ENCODE results near the gene MAPKAP1.

MAPKAP1 gene

GRCh38 chr9:125466411-125466810 is 240.6 kb downstream of the MAPKAP1 start:
- Mint-ChIP-seq H3K4me1 (no peaks in the 10 kb centered on the region), H3K27me3 (no peaks in the 10 kb centered on the region), H3K9me3 (no peaks in the 10 kb centered on the region), H3K27ac (no peak overlapping the region), H3K36me3 (peaks cover 4% of the 10 kb centered on the region), H3K4me3 (no peak overlapping the region)
- CTCF ChIA-PET = no interaction called here
- no peak for DNase-seq

DNA sequence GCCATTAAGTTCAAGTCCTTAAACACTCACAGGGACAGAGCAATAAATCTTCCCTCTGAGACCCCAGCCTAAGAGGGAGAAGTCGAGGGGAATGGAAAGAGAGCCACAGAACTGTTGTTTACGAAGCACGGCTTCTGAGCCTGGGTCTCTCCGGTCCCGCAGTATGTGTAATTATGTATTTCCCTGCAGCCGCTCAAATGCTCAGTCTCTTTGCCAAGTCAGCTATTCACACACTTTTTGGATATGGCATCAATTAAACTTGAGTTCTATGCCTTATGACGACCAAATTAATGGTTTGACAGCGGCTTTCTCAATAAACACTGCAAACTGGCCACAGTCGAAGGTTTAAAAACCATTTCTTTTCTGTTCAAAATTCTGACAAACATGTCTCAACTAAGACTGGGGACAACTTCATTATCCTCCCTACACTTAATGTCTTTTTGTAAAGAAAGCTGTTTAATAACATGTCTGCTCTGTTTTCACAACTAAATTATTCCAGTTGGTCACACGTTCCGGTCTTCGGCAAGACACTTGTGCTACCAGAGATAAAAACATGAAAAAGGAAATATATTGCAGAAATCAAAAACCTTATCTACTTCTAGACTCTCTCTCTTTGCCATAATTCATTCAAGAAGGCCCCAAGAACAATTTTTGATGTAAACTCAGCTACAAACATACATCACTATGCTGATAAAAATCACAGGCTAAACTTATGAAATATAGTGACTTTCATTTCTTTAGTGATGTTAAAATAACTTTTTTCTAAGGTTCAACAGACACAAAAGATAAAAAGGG is 242.2 kb downstream of the MAPKAP1 start:
- no peaks in the 10 kb centered on the region for H3K9me3 Mint-ChIP-seq
- no peaks in the 10 kb centered on the region for H3K27me3 Mint-ChIP-seq
- H3K4me3 Mint-ChIP-seq = no peak overlapping the region
- no peak overlapping the region for H3K27ac Mint-ChIP-seq
- peaks cover 13% of the 10 kb centered on the region for H3K36me3 Mint-ChIP-seq
- H3K4me1 Mint-ChIP-seq = no peaks in the 10 kb centered on the region
- no peak for DNase-seq
- CTCF ChIA-PET = no interaction called here

GRCh38 chr9:125463926-125464325 is 243.1 kb downstream of the MAPKAP1 start:
- CTCF ChIA-PET = no interaction called here
- H3K27me3 Mint-ChIP-seq = no peaks in the 10 kb centered on the region
- DNase-seq = no peak
- H3K36me3 Mint-ChIP-seq = peaks cover 18% of the 10 kb centered on the region
- H3K4me1 Mint-ChIP-seq = no peaks in the 10 kb centered on the region
- no peaks in the 10 kb centered on the region for H3K9me3 Mint-ChIP-seq
- no peak overlapping the region for H3K4me3 Mint-ChIP-seq
- H3K27ac Mint-ChIP-seq = no peak overlapping the region

- H3K36me3 Mint-ChIP-seq = peaks cover 25% of the 10 kb centered on the region
- no peak overlapping the region for H3K27ac Mint-ChIP-seq
- CTCF ChIA-PET = no interaction called here
- DNase-seq = no peak
- peaks cover 3% of the 10 kb centered on the region for H3K9me3 Mint-ChIP-seq
- no peak overlapping the region for H3K4me3 Mint-ChIP-seq
- no peaks in the 10 kb centered on the region for H3K4me1 Mint-ChIP-seq
- no peaks in the 10 kb centered on the region for H3K27me3 Mint-ChIP-seq
Observed at GRCh38 chr9:125462861-125463291, 244.1 kb downstream of the MAPKAP1 start.

- Mint-ChIP-seq H3K36me3 (peaks cover 36% of the 10 kb centered on the region), H3K4me3 (no peak overlapping the region), H3K27me3 (no peaks in the 10 kb centered on the region), H3K4me1 (no peaks in the 10 kb centered on the region), H3K27ac (no peak overlapping the region), H3K9me3 (peaks cover 10% of the 10 kb centered on the region)
- DNase-seq = no peak
- CTCF ChIA-PET = no interaction called here
Observed at GRCh38 chr9:125461636-125462190, 245.3 kb downstream of the MAPKAP1 start.

DNA sequence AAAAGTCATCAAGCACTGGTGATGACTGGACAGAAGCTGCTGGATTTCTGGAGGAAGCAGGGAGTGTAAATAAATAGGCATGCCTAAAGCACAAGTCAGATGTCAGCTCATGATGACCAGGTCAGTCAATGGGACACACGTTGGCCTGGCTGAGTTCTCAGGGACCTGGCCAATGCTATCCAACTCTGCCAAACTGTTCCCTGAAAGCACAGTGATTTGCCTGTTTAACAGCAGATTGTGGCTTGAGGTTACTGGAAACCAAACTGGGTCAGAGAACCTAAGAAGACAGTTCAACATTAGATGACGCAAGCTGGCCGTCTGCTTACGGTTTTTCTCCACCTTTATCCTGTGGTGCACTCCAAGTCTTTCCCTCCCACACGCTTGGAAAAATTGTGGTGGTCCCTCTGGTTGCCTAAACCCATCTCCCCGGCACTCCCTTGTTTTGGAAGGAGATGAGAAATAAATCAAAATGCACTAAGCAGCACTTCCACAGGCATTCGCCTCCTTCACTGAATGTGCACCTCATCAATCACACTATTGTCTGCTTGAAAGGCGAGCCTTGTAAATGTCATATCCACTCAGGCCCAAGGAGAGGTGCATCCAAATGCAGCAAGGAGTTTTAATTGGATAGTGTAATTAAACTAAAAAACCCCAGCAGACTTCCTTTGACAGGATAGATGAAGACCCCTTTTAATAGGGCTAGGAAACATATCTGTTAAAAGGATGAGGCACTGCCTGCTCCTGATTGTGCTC is 245.9 kb downstream of the MAPKAP1 start:
- Mint-ChIP-seq H3K4me3 (no peak overlapping the region), H3K36me3 (peaks cover 42% of the 10 kb centered on the region), H3K9me3 (peaks cover 16% of the 10 kb centered on the region), H3K27ac (no peak overlapping the region), H3K27me3 (no peaks in the 10 kb centered on the region), H3K4me1 (no peaks in the 10 kb centered on the region)
- CTCF ChIA-PET = no interaction called here
- no peak for DNase-seq

- Mint-ChIP-seq H3K27me3 (no peaks in the 10 kb centered on the region), H3K27ac (no peak overlapping the region), H3K4me3 (no peak overlapping the region), H3K4me1 (no peaks in the 10 kb centered on the region), H3K36me3 (peaks cover 45% of the 10 kb centered on the region), H3K9me3 (peaks cover 21% of the 10 kb centered on the region)
- no peak for DNase-seq
- CTCF ChIA-PET = no interaction called here
Observed at GRCh38 chr9:125460346-125460745, 246.7 kb downstream of the MAPKAP1 start.

DNA sequence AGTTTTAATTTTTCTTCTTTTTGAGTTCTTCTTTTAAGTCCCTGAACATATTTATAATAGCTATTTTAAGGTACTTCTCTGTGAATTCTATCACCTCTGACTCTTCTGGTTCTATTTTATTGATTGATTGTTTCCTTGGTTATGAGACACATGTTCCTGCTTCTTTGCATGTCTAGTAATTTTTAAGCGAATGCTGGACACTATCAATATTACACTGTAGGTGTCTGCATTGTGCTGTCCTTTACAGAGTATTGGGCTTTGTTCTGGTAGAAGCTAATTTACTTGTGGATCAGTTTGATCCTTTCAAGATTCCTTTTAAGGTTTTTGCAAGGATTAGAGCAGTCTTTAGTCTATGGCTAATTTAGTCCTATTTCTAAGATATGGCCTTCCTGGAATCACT is 249.7 kb downstream of the MAPKAP1 start:
- Mint-ChIP-seq H3K9me3 (peaks cover 21% of the 10 kb centered on the region), H3K4me1 (no peaks in the 10 kb centered on the region), H3K4me3 (no peak overlapping the region), H3K36me3 (peaks cover 42% of the 10 kb centered on the region), H3K27ac (no peak overlapping the region), H3K27me3 (no peaks in the 10 kb centered on the region)
- no peak for DNase-seq
- CTCF ChIA-PET = interaction anchor here (0.6 kb wide), 1 partner anchor 8 kb away, joined by 4 read pairs; no protein-coding TSS in a partner anchor

DNA sequence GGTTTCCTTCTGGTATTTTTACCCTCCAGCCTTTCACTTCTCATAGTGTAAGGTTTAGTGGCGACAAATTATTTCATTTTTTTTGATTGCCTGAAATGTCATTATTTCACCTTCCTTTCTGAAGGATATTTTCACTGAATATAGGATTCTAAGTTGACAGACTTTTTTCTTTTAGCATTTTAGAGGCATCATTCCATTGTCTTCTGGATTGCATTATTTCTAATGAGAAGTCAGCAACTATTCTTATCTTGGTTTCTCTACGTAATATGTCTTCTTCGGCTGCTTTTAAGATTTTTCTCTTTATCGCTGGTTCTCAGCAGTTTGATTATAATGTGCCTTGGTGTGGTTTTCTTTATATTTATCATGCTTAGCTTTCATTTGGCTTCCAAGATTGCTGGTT is 251.1 kb downstream of the MAPKAP1 start:
- H3K4me1 Mint-ChIP-seq = no peaks in the 10 kb centered on the region
- no peak overlapping the region for H3K27ac Mint-ChIP-seq
- CTCF ChIA-PET = no interaction called here
- no peak overlapping the region for H3K4me3 Mint-ChIP-seq
- H3K27me3 Mint-ChIP-seq = no peaks in the 10 kb centered on the region
- no peak for DNase-seq
- H3K9me3 Mint-ChIP-seq = peaks cover 21% of the 10 kb centered on the region
- peaks cover 46% of the 10 kb centered on the region for H3K36me3 Mint-ChIP-seq

DNA sequence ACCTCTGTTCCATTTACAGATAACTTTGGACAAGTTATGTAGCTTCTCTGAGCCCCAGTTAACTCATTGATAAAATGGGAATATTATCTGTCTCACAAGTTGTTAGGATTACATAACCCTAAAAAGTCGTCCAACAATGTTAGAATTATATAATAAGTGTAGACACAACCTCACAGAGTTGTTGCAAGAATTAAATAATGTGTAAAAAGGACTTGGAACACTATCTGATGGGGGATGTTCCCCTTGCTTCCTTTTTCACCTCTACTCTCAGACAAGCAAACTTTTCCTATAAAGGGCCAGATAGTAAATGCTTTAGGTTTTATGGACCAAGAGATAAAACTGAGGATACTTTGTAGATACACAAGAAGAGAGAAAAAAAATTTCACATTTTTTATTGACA is 251.9 kb downstream of the MAPKAP1 start:
- CTCF ChIA-PET = no interaction called here
- Mint-ChIP-seq H3K4me1 (no peaks in the 10 kb centered on the region), H3K27ac (no peak overlapping the region), H3K4me3 (no peak overlapping the region), H3K36me3 (peaks cover 40% of the 10 kb centered on the region), H3K27me3 (no peaks in the 10 kb centered on the region), H3K9me3 (peaks cover 21% of the 10 kb centered on the region)
- DNase-seq = no peak

GRCh38 chr9:125447202-125447802 is 259.7 kb downstream of the MAPKAP1 start:
- H3K4me3 Mint-ChIP-seq = no peak overlapping the region
- peak overlapping the region; percentile 46 for H3K27ac Mint-ChIP-seq
- H3K27me3 Mint-ChIP-seq = no peaks in the 10 kb centered on the region
- DNase-seq = no peak
- H3K36me3 Mint-ChIP-seq = peaks cover 7% of the 10 kb centered on the region
- no peaks in the 10 kb centered on the region for H3K9me3 Mint-ChIP-seq
- CTCF ChIA-PET = interaction anchor here (0.6 kb wide), 1 partner anchor 34 kb away, joined by 5 read pairs; no protein-coding TSS in a partner anchor
- H3K4me1 Mint-ChIP-seq = peaks cover 2% of the 10 kb centered on the region

DNA sequence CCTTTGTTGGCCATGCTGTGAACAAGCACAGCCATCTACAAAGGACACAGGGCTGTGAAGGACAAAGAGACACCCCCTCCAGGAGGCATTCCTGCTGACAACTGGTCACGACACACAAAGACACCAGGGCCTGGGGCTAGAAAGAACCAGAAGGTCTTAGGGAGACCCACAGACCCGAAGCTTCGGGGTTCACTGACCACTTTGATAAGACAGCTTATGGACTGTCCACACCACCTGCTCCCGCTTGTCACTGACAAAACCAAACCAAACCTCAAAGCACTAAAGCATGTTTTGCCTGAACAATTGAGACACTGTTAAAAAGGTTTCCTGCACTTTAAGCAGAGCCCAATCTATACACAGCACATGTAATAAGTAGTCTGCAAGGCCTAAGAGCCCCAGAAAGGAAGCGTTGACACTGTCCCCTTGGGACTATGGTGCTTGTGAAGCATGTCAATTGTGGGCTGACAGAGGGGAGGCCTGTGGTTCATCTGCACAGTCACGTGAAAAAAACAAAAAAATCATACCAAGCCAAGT is 260.4 kb downstream of the MAPKAP1 start:
- Mint-ChIP-seq H3K9me3 (no peaks in the 10 kb centered on the region), H3K4me1 (peaks cover 2% of the 10 kb centered on the region), H3K4me3 (no peak overlapping the region)

DNA sequence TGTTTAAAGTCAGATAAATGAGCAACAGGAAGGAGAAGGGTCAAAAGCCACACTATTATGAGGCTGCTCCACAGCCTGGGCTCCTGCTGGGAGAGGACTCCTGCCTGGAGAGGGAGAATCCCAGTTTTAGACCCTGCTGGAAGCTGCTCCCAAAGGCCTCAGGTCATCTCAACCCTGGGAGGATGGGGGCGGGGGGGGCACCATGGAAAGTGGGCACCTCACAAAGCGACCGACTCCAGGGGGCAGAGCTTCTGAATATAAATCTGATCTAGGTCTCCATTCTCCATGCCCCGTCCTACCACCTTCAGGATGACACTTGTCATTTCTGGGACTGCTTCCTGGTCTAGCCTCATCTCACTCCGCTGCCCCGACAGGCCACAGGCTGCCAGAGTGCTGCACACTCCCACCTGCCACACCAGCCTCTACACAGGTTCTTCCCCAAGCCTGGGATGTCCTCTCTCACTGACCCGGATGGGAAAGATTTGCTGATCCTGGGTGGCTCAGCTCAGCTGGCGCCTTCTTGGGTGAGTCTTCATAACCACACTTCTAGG is 262.0 kb downstream of the MAPKAP1 start:
- H3K4me1 Mint-ChIP-seq = peaks cover 2% of the 10 kb centered on the region
- CTCF ChIA-PET = no interaction called here
- no peak for DNase-seq
- no peaks in the 10 kb centered on the region for H3K27me3 Mint-ChIP-seq
- no peaks in the 10 kb centered on the region for H3K9me3 Mint-ChIP-seq
- H3K27ac Mint-ChIP-seq = no peak overlapping the region
- H3K36me3 Mint-ChIP-seq = peaks cover 3% of the 10 kb centered on the region
- no peak overlapping the region for H3K4me3 Mint-ChIP-seq

More for the DNA sequence above, 260.4 kb downstream of the MAPKAP1 start:
- no peak for DNase-seq
- Mint-ChIP-seq H3K27me3 (no peaks in the 10 kb centered on the region), H3K27ac (no peak overlapping the region), H3K36me3 (peaks cover 7% of the 10 kb centered on the region)
- CTCF ChIA-PET = no interaction called here

DNA sequence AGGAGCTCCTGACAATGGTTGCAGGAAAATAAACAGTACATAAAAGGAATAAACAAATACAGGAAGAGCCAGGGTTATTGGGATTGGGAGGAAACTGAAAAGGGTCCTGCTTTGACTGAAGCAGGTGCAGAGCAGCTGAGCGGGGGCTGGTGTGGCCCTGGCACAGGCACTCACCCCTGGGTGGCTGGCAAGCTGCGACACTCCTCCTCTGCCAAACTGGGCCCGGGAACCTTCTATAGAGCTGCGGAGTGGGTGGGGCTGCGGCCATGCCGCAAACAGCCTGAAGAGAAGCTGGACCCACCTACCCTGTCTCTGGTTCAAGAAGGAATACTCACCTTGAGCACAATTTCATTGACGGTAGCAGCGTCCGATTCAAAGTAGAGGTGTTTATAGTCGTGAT is 262.8 kb downstream of the MAPKAP1 start:
- Mint-ChIP-seq H3K36me3 (peaks cover 3% of the 10 kb centered on the region), H3K9me3 (no peaks in the 10 kb centered on the region), H3K27me3 (no peaks in the 10 kb centered on the region), H3K27ac (no peak overlapping the region), H3K4me3 (no peak overlapping the region), H3K4me1 (no peaks in the 10 kb centered on the region)
- CTCF ChIA-PET = no interaction called here
- DNase-seq = no peak

All from activated naive CD4-positive, alpha-beta T cell treated with anti-CD3 and anti-CD28 coated beads, Interleukin-2, amount 10 ng/mL, durations not matched to agents 7 days and 5 days (primary cell).